Neuronal stem cell (in vitro differentiated cells): Measurements from ENCODE around the gene ABCC8.

ENCODE experiments used
- DNase-seq: peaks from one replicate; pipeline ENCODE4 v3.0.0-alpha.2; 2013; ENCODE audit warnings: low spot score
- H2AFZ ChIP-seq: one replicate; pipeline ENCODE4 v1.6.1; 2013; ENCODE audit warnings: mild to moderate bottlenecking, low read length, inconsistent platforms
- H2AK5ac ChIP-seq: 2 replicates; pipeline ENCODE4 v1.6.1; 2013; ENCODE audit warnings: low read depth, mild to moderate bottlenecking, inconsistent platforms, low read length, moderate library complexity, mixed read lengths
- H2BK120ac ChIP-seq: 2 replicates; pipeline ENCODE4 v1.6.1; 2013; ENCODE audit warnings: low read depth, mild to moderate bottlenecking, inconsistent platforms, low read length, moderate library complexity, mixed read lengths
- H2BK12ac ChIP-seq: one replicate; pipeline ENCODE4 v1.6.1; 2013; ENCODE audit warnings: low read length, inconsistent platforms
- H2BK15ac ChIP-seq: 2 replicates; pipeline ENCODE4 v1.6.1; 2013; ENCODE audit warnings: mild to moderate bottlenecking, low read length, inconsistent platforms, mixed read lengths
- H2BK5ac ChIP-seq: one replicate; pipeline ENCODE4 v1.6.1; 2013; ENCODE audit warnings: inconsistent platforms, mild to moderate bottlenecking, low read length, moderate library complexity
- H3K14ac ChIP-seq: one replicate; pipeline ENCODE4 v1.6.1; 2013; ENCODE audit warnings: low read length, inconsistent platforms
- H3K18ac ChIP-seq: 2 replicates; pipeline ENCODE4 v1.6.1; 2013; ENCODE audit warnings: low read length, inconsistent platforms
- H3K23ac ChIP-seq: 2 replicates; pipeline ENCODE4 v1.6.1; 2013; ENCODE audit warnings: low read depth, mild to moderate bottlenecking, mixed read lengths, low read length, inconsistent platforms; ENCODE audit not compliant: poor library complexity
- H3K27ac ChIP-seq: replicated peaks from 3 replicates; pipeline ENCODE4 v1.5.1; 2013; ENCODE audit warnings: low read length, inconsistent platforms
- H3K27me3 ChIP-seq, 3 experiments: 2 replicates each; pipeline ENCODE4 v1.6.1; 2013; ENCODE audit warnings: low read length in 3 of 3, mild to moderate bottlenecking in 2 of 3, inconsistent platforms in 1 of 3, low read depth in 1 of 3, mixed read lengths in 1 of 3, moderate library complexity in 1 of 3; ENCODE audit not compliant: control insufficient read depth in 3 of 3, insufficient read depth in 3 of 3
- H3K36me3 ChIP-seq, 2 donors: replicated peaks in 1 of 2; 2 replicates each; pipeline ENCODE4 v1.6.1; 2013; ENCODE audit warnings: low read length in 2 of 2; ENCODE audit not compliant: control insufficient read depth in 2 of 2, insufficient read depth in 2 of 2
- H3K4ac ChIP-seq: 2 replicates; pipeline ENCODE4 v1.6.1; 2013; ENCODE audit warnings: inconsistent platforms, mild to moderate bottlenecking, low read length, moderate library complexity
- H3K4me1 ChIP-seq, 2 donors: 1 replicate in 1 of 2; 2 replicates in 1 of 2; pipeline ENCODE4 v1.6.1; 2013; ENCODE audit warnings: low read length in 2 of 2, low read depth in 1 of 2; ENCODE audit not compliant: control insufficient read depth in 2 of 2, insufficient read depth in 1 of 2
- H3K4me2 ChIP-seq: one replicate; pipeline ENCODE4 v1.6.1; 2013; ENCODE audit warnings: mild to moderate bottlenecking, low read length, inconsistent platforms; ENCODE audit not compliant: insufficient read depth, poor library complexity, severe bottlenecking
- H3K4me3 ChIP-seq, 2 donors: 2 replicates each; pipeline ENCODE4 v1.5.1; 2013; ENCODE audit warnings: low read length in 2 of 2, mild to moderate bottlenecking in 2 of 2, inconsistent platforms in 1 of 2, moderate library complexity in 1 of 2
- H3K79me1 ChIP-seq: one replicate; pipeline ENCODE4 v1.6.1; 2013; ENCODE audit warnings: low read depth, mild to moderate bottlenecking, inconsistent platforms, low read length, moderate library complexity
- H3K9ac ChIP-seq: one replicate; pipeline ENCODE4 v1.6.1; 2013; ENCODE audit warnings: mild to moderate bottlenecking, low read depth, low read length, inconsistent platforms; ENCODE audit not compliant: poor library complexity
- H3K9me3 ChIP-seq, 2 donors: replicated peaks in 1 of 2; 2 replicates each; pipeline versions ENCODE3 to v1.6.1; 2013; ENCODE audit warnings: low read length in 2 of 2, mild to moderate bottlenecking in 2 of 2, inconsistent platforms in 1 of 2, low read depth in 1 of 2, mixed read lengths in 1 of 2, moderate library complexity in 1 of 2; ENCODE audit not compliant: control insufficient read depth in 2 of 2, insufficient read depth in 1 of 2
- H4K8ac ChIP-seq: one replicate; pipeline ENCODE4 v1.6.1; 2013; ENCODE audit warnings: low read depth, mild to moderate bottlenecking, inconsistent platforms, low read length, moderate library complexity
- H4K91ac ChIP-seq: one replicate; pipeline ENCODE4 v1.6.1; 2013; ENCODE audit warnings: low read length, low read depth, mild to moderate bottlenecking, inconsistent platforms; ENCODE audit not compliant: poor library complexity
- WGBS, 2 donors: extraction: QIAGEN DNeasy Blood & Tissue Kit; methylation state at CpG; one replicate each; pipeline ENCODE4 v1.1.7; 2013; ENCODE audit warnings: missing lambda C conversion rate in 2 of 2, mixed read lengths in 1 of 2; ENCODE audit not compliant: insufficient read length in 2 of 2, insufficient replicate concordance in 1 of 2; ENCODE audit errors: extremely low coverage in 2 of 2; 5-methylcytosine and 5-hydroxymethylcytosine counted together

Gene ABCC8

DNA sequence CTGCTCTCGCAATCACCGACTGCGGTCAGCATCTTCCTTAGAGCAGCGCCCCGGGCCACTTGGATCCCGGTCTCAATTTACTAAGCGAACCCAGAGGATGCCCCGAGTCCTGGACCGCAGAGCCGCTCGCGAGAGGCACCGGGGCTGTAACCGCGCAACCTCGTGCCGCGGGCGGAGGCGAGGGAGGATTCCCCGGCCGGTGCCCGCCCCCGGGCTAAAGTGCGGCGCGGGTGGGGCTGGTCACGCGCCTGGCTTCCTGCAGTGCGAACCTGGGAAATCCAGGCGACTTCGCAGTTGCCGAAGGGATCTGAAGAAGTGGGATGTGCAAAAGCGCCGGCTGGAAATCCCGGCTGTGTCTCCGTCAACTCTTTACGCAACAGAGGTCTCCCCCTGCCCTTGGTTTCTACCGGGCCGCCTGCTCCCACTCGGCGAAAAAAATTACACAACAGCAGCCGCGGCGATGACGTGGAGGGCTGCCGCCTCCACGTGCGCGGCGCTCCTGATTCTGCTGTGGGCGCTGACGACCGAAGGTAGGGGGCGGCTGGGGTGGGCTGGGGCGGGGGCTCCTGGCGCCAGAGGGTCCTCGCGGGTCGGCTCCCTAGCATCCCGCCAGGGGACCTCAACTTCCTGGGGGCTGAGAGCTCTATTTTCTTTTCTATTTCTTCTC lies 125.0 kb downstream of the ABCC8 start, which contains the start of gene NCR3LG1:
Gene NCR3LG1 (plus strand): TSS at position 291 of the 667 bp plus-strand sequence. CDS start 170 bp downstream, at position 461.
- peaks cover 0 to 8% of the 10 kb centered on the region in 2 donors for H3K9me3 ChIP-seq
- no peak within 1 kb of the TSS for H2AK5ac ChIP-seq
- peak within 1 kb of the TSS; percentile 70 for H2BK15ac ChIP-seq
- DNase-seq: peak; percentile 24
- peaks cover 0 to 1% of the 10 kb centered on the region in 2 donors for H3K36me3 ChIP-seq
- no peak within 1 kb of the TSS for H3K14ac ChIP-seq
- H3K4me2 ChIP-seq: peak within 1 kb of the TSS; percentile 93
- peak within 1 kb of the TSS; percentile 60 for H2BK5ac ChIP-seq
- H3K18ac ChIP-seq: peak within 1 kb of the TSS; percentile 91
- H3K4me3 ChIP-seq: peak within 1 kb of the TSS; percentile 54 to 79
- H3K27me3 ChIP-seq: peaks cover 0 to 31% (median 5%) of the 10 kb centered on the region in 3 experiments
- peak within 1 kb of the TSS; percentile 56 for H3K23ac ChIP-seq
- peak within 1 kb of the TSS; percentile 97 for H2AFZ ChIP-seq
- no peak within 1 kb of the TSS for H3K27ac ChIP-seq
- peaks cover 2 to 3% of the 10 kb centered on the region in 2 donors for H3K4me1 ChIP-seq
- peak within 1 kb of the TSS; percentile 66 for H2BK12ac ChIP-seq
- H3K9ac ChIP-seq: peak within 1 kb of the TSS; percentile 36
- no peak within 1 kb of the TSS for H4K91ac ChIP-seq
- H2BK120ac ChIP-seq: peak within 1 kb of the TSS; percentile 67
- no peak within 1 kb of the TSS for H3K4ac ChIP-seq
- H4K8ac ChIP-seq: no peak within 1 kb of the TSS
- no CpG with 5 or more reads among the region's 61 CpGs for WGBS, 2 donors
- no peaks in the 10 kb centered on the region for H3K79me1 ChIP-seq

- H2AFZ ChIP-seq: peak overlapping the region; percentile 97
- no peak overlapping the region for H3K4ac ChIP-seq
- H3K4me1 ChIP-seq: peaks cover 2 to 3% of the 10 kb centered on the region in 2 donors
- WGBS, 2 donors: no CpG with 5 or more reads among the region's 12 CpGs
- no peaks in the 10 kb centered on the region for H3K36me3 ChIP-seq
- H2AK5ac ChIP-seq: no peak overlapping the region
- no peak overlapping the region for H4K8ac ChIP-seq
- no peaks in the 10 kb centered on the region for H3K79me1 ChIP-seq
- H3K27ac ChIP-seq: no peak overlapping the region
- no peak overlapping the region for H3K9ac ChIP-seq
- no peak for DNase-seq
- H2BK120ac ChIP-seq: no peak overlapping the region
- H3K4me3 ChIP-seq: peak overlapping the region; percentile 54 to 76
- peak overlapping the region; percentile 56 for H3K23ac ChIP-seq
- no peak overlapping the region for H2BK5ac ChIP-seq
- peaks cover 0 to 31% (median 5%) of the 10 kb centered on the region in 3 experiments for H3K27me3 ChIP-seq
- peak overlapping the region; percentile 93 for H3K4me2 ChIP-seq
- no peak overlapping the region for H2BK12ac ChIP-seq
- no peak overlapping the region for H4K91ac ChIP-seq
- H3K18ac ChIP-seq: no peak overlapping the region
- H2BK15ac ChIP-seq: no peak overlapping the region
- peaks cover 0 to 8% of the 10 kb centered on the region in 2 donors for H3K9me3 ChIP-seq
- no peak overlapping the region for H3K14ac ChIP-seq
Measured at GRCh38 chr11:17351172-17351509, 125.5 kb downstream of the ABCC8 start.

GRCh38 chr11:17350455-17351171 lies 126.0 kb downstream of the ABCC8 start:
- H3K4ac ChIP-seq: no peak overlapping the region
- H3K9ac ChIP-seq: no peak overlapping the region
- no peaks in the 10 kb centered on the region for H3K36me3 ChIP-seq
- DNase-seq: no peak
- no peaks in the 10 kb centered on the region for H3K79me1 ChIP-seq
- H2AK5ac ChIP-seq: no peak overlapping the region
- no peak overlapping the region for H4K91ac ChIP-seq
- no peak overlapping the region for H3K27ac ChIP-seq
- H3K4me2 ChIP-seq: no peak overlapping the region
- no peak overlapping the region for H3K14ac ChIP-seq
- H2BK15ac ChIP-seq: no peak overlapping the region
- H3K4me3 ChIP-seq: no peak overlapping the region
- no peak overlapping the region for H2BK120ac ChIP-seq
- H3K9me3 ChIP-seq: peaks cover 0 to 5% of the 10 kb centered on the region in 2 donors
- peaks cover 2 to 3% of the 10 kb centered on the region in 2 donors for H3K4me1 ChIP-seq
- peaks cover 0 to 31% (median 5%) of the 10 kb centered on the region in 3 experiments for H3K27me3 ChIP-seq
- no CpG with 5 or more reads among the region's 7 CpGs for WGBS, 2 donors
- no peak overlapping the region for H3K23ac ChIP-seq
- no peak overlapping the region for H2BK5ac ChIP-seq
- H3K18ac ChIP-seq: no peak overlapping the region
- H2BK12ac ChIP-seq: no peak overlapping the region
- no peak overlapping the region for H4K8ac ChIP-seq
- peak overlapping the region; percentile 97 for H2AFZ ChIP-seq

DNA sequence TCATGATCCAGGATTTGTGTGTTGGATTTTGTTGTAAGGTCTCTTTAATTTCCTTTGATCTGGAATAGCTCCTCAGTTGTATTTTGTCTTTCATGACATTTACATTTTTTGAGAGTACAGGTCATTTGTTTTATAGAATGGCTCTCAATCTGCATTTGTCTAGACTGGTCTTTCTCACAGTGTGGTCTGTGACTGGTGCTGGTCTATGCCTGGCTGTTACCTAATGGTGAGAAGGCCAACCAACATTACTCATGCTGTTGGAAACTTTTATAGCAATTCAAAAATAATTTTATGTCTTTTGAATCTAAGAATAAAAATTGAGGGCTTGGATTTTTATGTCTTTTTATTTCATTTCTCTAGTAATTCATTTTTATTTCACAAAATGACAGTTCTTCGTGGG lies 129.0 kb downstream of the ABCC8 start:
- H3K27me3 ChIP-seq: peaks cover 0 to 20% (median 2%) of the 10 kb centered on the region in 3 experiments
- no CpG with 5 or more reads among the region's 1 CpG for WGBS, 2 donors
- no peak overlapping the region for H3K4ac ChIP-seq

More for the DNA sequence above, 129.0 kb downstream of the ABCC8 start:
- H2BK5ac ChIP-seq: no peak overlapping the region
- no peak overlapping the region for H3K4me3 ChIP-seq
- H3K79me1 ChIP-seq: no peaks in the 10 kb centered on the region
- H3K4me2 ChIP-seq: no peak overlapping the region
- no peak overlapping the region for H3K18ac ChIP-seq
- H3K9ac ChIP-seq: no peak overlapping the region
- no peak overlapping the region for H2BK12ac ChIP-seq
- no peak overlapping the region for H2BK15ac ChIP-seq
- H2AFZ ChIP-seq: no peak overlapping the region
- H3K14ac ChIP-seq: no peak overlapping the region
- H2AK5ac ChIP-seq: no peak overlapping the region
- no peak overlapping the region for H4K91ac ChIP-seq
- H4K8ac ChIP-seq: no peak overlapping the region
- no peak overlapping the region for H3K23ac ChIP-seq
- H3K4me1 ChIP-seq: peaks cover 0 to 1% of the 10 kb centered on the region in 2 donors
- no peaks in the 10 kb centered on the region for H3K36me3 ChIP-seq
- H3K9me3 ChIP-seq: no peaks in the 10 kb centered on the region
- DNase-seq: no peak
- H3K27ac ChIP-seq: no peak overlapping the region
- no peak overlapping the region for H2BK120ac ChIP-seq
